Heart left ventricle (tissue), 16 donors: ENCODE data around the gene LRMDA. TPM values are rescaled to one million over a fixed set of nuclear protein-coding genes. Genes with fewer than 3 reads are reported as not detected.

ENCODE experiments used
- ATAC-seq, 4 donors: fragments of 200-7000 bp; cut with Tn5 transposase; one replicate each; pipeline ENCODE4 v1.9.1; 2020 to 2022; ENCODE audit warnings: moderate library complexity in 4 of 4, mild to moderate bottlenecking in 3 of 4, moderate number of reproducible peaks in 1 of 4
- DNase-seq, 5 donors: peaks; one replicate each; pipeline ENCODE4 v3.0.0-alpha.2; 2020
- H3K27ac ChIP-seq, 12 donors: fragments of 200-600 bp; sonication (generic) in 4 of 12; one replicate each; pipeline versions ENCODE4 v1.5.0 to v1.8.0; 2016 to 2022; ENCODE audit warnings: mild to moderate bottlenecking in 2 of 12
- H3K27me3 ChIP-seq, 9 donors: fragments of 200-600 bp; sonication (generic) in 2 of 9; one replicate each; pipeline versions ENCODE4 v1.5.1 to v1.8.0; 2016 to 2022; ENCODE audit warnings: mild to moderate bottlenecking in 3 of 9
- H3K36me3 ChIP-seq, 9 donors: fragments of 200-600 bp; sonication (generic) in 2 of 9; one replicate each; pipeline versions ENCODE4 v1.5.0 to v1.8.0; 2018 to 2022; ENCODE audit warnings: mild to moderate bottlenecking in 2 of 9
- H3K4me1 ChIP-seq, 12 donors: fragments of 200-600 bp; sonication (generic) in 4 of 12; one replicate each; pipeline versions ENCODE4 v1.5.0 to v1.8.0; 2016 to 2022; ENCODE audit warnings: mild to moderate bottlenecking in 3 of 12
- H3K4me3 ChIP-seq, 12 donors: fragments of 200-600 bp; sonication (generic) in 4 of 12; one replicate each; pipeline versions ENCODE4 v1.5.0 to v1.8.0; 2017 to 2022; ENCODE audit warnings: mild to moderate bottlenecking in 9 of 12, moderate library complexity in 4 of 12
- H3K9me3 ChIP-seq, 12 donors: fragments of 200-600 bp; sonication (generic) in 4 of 12; one replicate each; pipeline versions ENCODE4 v1.5.0 to v1.8.0; 2016 to 2022; ENCODE audit warnings: mild to moderate bottlenecking in 1 of 12
- POLR2A ChIP-seq, 2 donors: fragments of 450-650 bp; IDR thresholded peaks; one replicate each; pipeline ENCODE4 v1.6.1; 2017; ENCODE audit warnings: antibody characterized with exemption in 2 of 2, mild to moderate bottlenecking in 2 of 2, moderate library complexity in 2 of 2
- WGBS, 4 donors: extraction: QIAGEN DNeasy Blood & Tissue Kit in 2 of 4; methylation state at CpG; one replicate each; pipeline versions ENCODE4 v1.1.5 to v1.1.7; 2013 to 2018; 5-methylcytosine and 5-hydroxymethylcytosine counted together
- intact Hi-C, 10 donors: fragments of 100-400 bp; cut with DNase I; formaldehyde crosslinking; loops; one replicate each; pipeline versions ENCODE4 v1.11.1 to v1.14.2; 2022
- polyA plus RNA-seq, 2 donors: library from polyadenylated mRNA; stranded (reverse); fragments of 200-250 nt; gene quantifications; one replicate each; pipeline ENCODE4 v1.2.3, GENCODE V29; 2013
- total RNA-seq, 9 donors: library from RNA; depleted of rRNA in 2 of 9; stranded (reverse); fragments of >200 nt in 2 of 9; fragmentation: NEBNext Ultra II Directional in 3 of 9; extraction: Animal tissue kit (Norgen Biotek cat#: 25700) in 3 of 9; gene quantifications; one replicate each; pipeline versions ENCODE4 v1.1.0 to v1.2.4, GENCODE V29; 2016 to 2023
- TF ChIP-seq, protein P1 (sequence below), 12 donors: fragments of 200-600 bp; sonication (generic) in 4 of 12; IDR thresholded peaks; one replicate each; pipeline versions ENCODE4 v1.5.0 to v1.8.0; 2018 to 2022; ENCODE audit warnings: antibody characterized with exemption in 12 of 12, mild to moderate bottlenecking in 5 of 12
- donor health status: ischemic (EF 13 %, LVEDD 7.1; RV severe dilation, severe dysfunction).
- donor health status: healthy with polysubstance abuse.
- donor health status: DM: no; HTN: yes; CAD: no.
- donor health status: DM: no; HTN: no; CAD: no.
- donor health status: ischemic (EF 25% LVEDD 6.9; RV normal size, moderate dysfunction).
- donor health status: ischemic (EF 25% LVEDD 5.7; RV mildly dilated, moderate dysfunction).
- donor health status: healthy.
- donor health status: DM: yes; HTN: yes; CAD: no.
- donor health status: ischemic (EF 35%, LVEDD 5.7; RV mildly dilated, moderate dysfunction).
- donor health status: nonischemic (EF 11% LVEDD 7.7; RV severe dilation, severe dysfunction).
- donor health status: DM: yes; HTN: yes; CAD: no.
- donor health status: PGD.
- donor health status: ischemic (EF 29% LVEDD 5.4; RV normal size, mild dysfunction).
- donor health status: nonischemic (EF 23%, LVEDD 6.1; RV moderate dilation, normal function).

The LRMDA gene
- total and polyA plus RNA-seq, 11 donors, result 2.4 to 34.4 (median 14.9) TPM

DNA sequence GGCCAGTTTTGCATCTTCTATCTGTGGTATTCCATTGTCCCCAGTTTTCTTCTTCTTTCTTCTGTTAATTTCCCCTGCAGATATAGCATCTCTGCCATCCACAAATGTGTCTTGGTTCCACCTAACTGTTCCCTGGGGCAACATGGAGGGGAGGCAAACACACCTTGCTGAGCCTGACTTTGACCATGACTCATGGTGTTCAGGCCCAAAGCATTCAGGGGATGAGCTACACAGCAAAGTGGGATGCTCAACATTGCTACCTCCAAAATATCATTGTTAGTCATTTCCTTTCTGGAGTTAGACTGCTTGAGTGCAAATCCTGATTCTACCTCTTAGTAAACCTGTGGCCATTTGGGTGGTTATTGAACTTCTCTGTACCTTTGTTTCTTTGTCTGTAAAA, 542.7 kb downstream of the LRMDA start:
- TF ChIP-seq, protein P1, sequence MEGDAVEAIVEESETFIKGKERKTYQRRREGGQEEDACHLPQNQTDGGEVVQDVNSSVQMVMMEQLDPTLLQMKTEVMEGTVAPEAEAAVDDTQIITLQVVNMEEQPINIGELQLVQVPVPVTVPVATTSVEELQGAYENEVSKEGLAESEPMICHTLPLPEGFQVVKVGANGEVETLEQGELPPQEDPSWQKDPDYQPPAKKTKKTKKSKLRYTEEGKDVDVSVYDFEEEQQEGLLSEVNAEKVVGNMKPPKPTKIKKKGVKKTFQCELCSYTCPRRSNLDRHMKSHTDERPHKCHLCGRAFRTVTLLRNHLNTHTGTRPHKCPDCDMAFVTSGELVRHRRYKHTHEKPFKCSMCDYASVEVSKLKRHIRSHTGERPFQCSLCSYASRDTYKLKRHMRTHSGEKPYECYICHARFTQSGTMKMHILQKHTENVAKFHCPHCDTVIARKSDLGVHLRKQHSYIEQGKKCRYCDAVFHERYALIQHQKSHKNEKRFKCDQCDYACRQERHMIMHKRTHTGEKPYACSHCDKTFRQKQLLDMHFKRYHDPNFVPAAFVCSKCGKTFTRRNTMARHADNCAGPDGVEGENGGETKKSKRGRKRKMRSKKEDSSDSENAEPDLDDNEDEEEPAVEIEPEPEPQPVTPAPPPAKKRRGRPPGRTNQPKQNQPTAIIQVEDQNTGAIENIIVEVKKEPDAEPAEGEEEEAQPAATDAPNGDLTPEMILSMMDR (IDR thresholded peaks at IDR 0.05), result no peak
- no peak for TF ChIP-seq POLR2A (IDR thresholded peaks at IDR 0.05)
- Histone ChIP-seq H3K9me3 (no peaks in the 10 kb centered on the region), H3K4me3 (no peak overlapping the region), H3K27ac (no peak overlapping the region), H3K36me3 (no peaks in the 10 kb centered on the region), H3K4me1 (peaks cover 0 to 21% (median 6%) of the 10 kb centered on the region in 12 donors), H3K27me3 (no peaks in the 10 kb centered on the region)
- intact Hi-C loops, result no loop called here
- DNase-seq, result no peak
- no peak for ATAC-seq

DNA sequence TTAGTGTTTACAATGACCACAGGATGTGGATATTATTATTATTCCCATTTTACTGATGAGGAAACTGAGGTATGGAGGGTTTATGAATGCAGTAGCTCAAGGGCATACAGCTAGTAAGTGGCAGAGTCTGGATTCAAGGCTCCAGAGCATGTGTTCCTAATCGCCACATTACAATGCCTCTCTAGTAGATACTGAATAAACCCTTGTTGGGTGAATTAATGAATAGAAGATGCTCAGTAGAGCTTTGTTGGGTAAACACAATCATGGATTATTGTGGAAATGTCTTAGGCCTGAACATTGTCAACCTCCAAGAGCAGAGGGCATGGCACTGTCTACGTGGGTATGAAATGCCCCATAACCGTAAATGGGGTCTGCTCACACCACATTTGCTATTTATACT, 545.3 kb downstream of the LRMDA start:
- Histone ChIP-seq H3K9me3 (no peaks in the 10 kb centered on the region), H3K36me3 (no peaks in the 10 kb centered on the region), H3K27me3 (no peaks in the 10 kb centered on the region), H3K4me3 (no peak overlapping the region), H3K4me1 (peaks cover 0 to 12% (median 5%) of the 10 kb centered on the region in 12 donors), H3K27ac (no peak overlapping the region)
- WGBS, 4 donors, result 84 to 92% (median 92%) methylated on average over 3 of the region's 3 CpGs
- DNase-seq (no peak), ATAC-seq (no peak)
- TF ChIP-seq, protein P1 (IDR thresholded peaks at IDR 0.05), result no peak
- TF ChIP-seq POLR2A (IDR thresholded peaks at IDR 0.05), result no peak
- intact Hi-C loops, result no loop called here

GRCh38 chr10:75977139-75977538, 545.7 kb downstream of the LRMDA start:
- H3K4me1 ChIP-seq, result peaks cover 0 to 11% (median 5%) of the 10 kb centered on the region in 12 donors
- H3K9me3 ChIP-seq, result no peaks in the 10 kb centered on the region
- no peak overlapping the region for H3K4me3 ChIP-seq
- intact Hi-C loops, result no loop called here
- WGBS, 4 donors, result 52 to 75% (median 65%) methylated on average over 4 of the region's 4 CpGs
- H3K27me3 ChIP-seq, result no peaks in the 10 kb centered on the region
- H3K27ac ChIP-seq, result no peak overlapping the region
- ATAC-seq (no peak), DNase-seq (no peak)
- TF ChIP-seq POLR2A (IDR thresholded peaks at IDR 0.05), result no peak
- TF ChIP-seq, protein P1 (IDR thresholded peaks at IDR 0.05), result no peak
- no peaks in the 10 kb centered on the region for H3K36me3 ChIP-seq

DNA sequence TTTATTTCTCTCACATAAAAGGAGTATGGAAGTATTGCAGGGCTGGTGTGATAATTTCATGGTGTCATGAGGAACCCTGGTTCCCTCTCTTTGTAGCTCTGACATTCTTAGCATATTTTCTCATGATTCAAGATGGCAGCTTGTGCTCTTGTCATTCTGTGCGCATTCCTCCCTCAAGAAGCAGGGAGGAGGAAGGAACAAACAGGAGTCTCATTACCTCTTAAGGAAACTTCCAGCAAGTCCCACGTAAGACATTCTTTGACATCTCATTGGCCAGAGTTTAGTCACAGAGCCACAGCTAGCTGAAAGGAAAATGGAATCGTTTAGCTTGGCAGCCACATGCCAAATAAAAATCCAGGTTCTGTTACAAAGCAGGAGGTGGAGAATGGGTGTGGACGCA, 546.8 kb downstream of the LRMDA start:
- TF ChIP-seq, protein P1 (IDR thresholded peaks at IDR 0.05), result no peak
- TF ChIP-seq POLR2A (IDR thresholded peaks at IDR 0.05), result no peak
- ATAC-seq, result no peak
- WGBS, 4 donors, result 70 to 82% (median 76%) methylated on average over 4 of the region's 4 CpGs
- H3K9me3 ChIP-seq, result no peaks in the 10 kb centered on the region
- DNase-seq, result no peak
- intact Hi-C loops, result no loop called here
- H3K4me1 ChIP-seq, result peaks cover 0 to under 1% (median 0%) of the 10 kb centered on the region in 12 donors
- H3K27me3 ChIP-seq, result no peaks in the 10 kb centered on the region
- H3K4me3 ChIP-seq, result no peak overlapping the region
- no peaks in the 10 kb centered on the region for H3K36me3 ChIP-seq
- no peak overlapping the region for H3K27ac ChIP-seq
